Panc1 (cell line): ENCODE results near the gene PRXL2B. TPM values are rescaled to one million over a fixed set of nuclear protein-coding genes. Genes with fewer than 3 reads are reported as not detected.

ENCODE experiments used
- ATAC-seq: fragments of 200-7000 bp; cut with Tn5 transposase; 2 replicates; pipeline ENCODE4 v1.9.1; 2020; ENCODE audit warnings: mild to moderate bottlenecking, moderate library complexity
- BruUV-seq: library from RNA; stranded (reverse); fragments of 400-500 nt; replicated peaks from 2 replicates; lab custom pipeline; 2021; lab: Mats Ljungman, UMichigan
- CTCF ChIA-PET: fragments of 300-600 bp; sonication (Branson Sonifier 250); formaldehyde crosslinking; loops from one replicate; lab custom pipeline; 2022; ENCODE audit warnings: antibody characterized with exemption; lab: Charles Lee
- POLR2A ChIA-PET: fragments of 300-600 bp; sonication (Branson Sonifier 250); formaldehyde crosslinking; loops from one replicate; lab custom pipeline; 2022; ENCODE audit warnings: antibody characterized with exemption; lab: Charles Lee
- DNase-seq: peaks from one replicate; pipeline ENCODE4 v3.0.0-alpha.2; 2010; ENCODE audit warnings: low read depth, low spot score
- H3K27ac ChIP-seq: 2 replicates; pipeline ENCODE4 v1.5.1; 2011; ENCODE audit warnings: mild to moderate bottlenecking, low read length, inconsistent platforms
- H3K27me3 ChIP-seq: fragments of 200-500 bp; sonication (Bioruptor generic); 2 replicates; pipeline ENCODE4 v1.6.0; 2014; ENCODE audit warnings: low read length, inconsistent platforms; ENCODE audit not compliant: control insufficient read depth, insufficient read depth
- H3K36me3 ChIP-seq: fragments of 200-500 bp; sonication (Bioruptor generic); 2 replicates; pipeline ENCODE4 v1.5.1; 2014; ENCODE audit warnings: inconsistent platforms, mild to moderate bottlenecking, low read length, moderate library complexity; ENCODE audit not compliant: control insufficient read depth, insufficient read depth
- H3K4me1 ChIP-seq: 2 replicates; pipeline ENCODE4 v1.5.1; 2011; ENCODE audit warnings: inconsistent platforms, mild to moderate bottlenecking, low read length, moderate library complexity; ENCODE audit not compliant: control insufficient read depth, insufficient read depth
- H3K4me3 ChIP-seq, 2 experiments: 2 replicates each; pipeline ENCODE4 v1.5.1; 2011 to 2012; ENCODE audit warnings: low read depth in 2 of 2, low read length in 2 of 2, mild to moderate bottlenecking in 2 of 2, inconsistent platforms in 1 of 2, moderate library complexity in 1 of 2
- H3K9me3 ChIP-seq: fragments of 200-500 bp; sonication (Bioruptor generic); 2 replicates; pipeline ENCODE4 v1.5.1; 2014; ENCODE audit warnings: low read depth, mild to moderate bottlenecking, inconsistent platforms, low read length, moderate library complexity; ENCODE audit not compliant: control insufficient read depth, insufficient read depth
- CTCF ChIP-seq: fragments of 450-650 bp; IDR thresholded peaks from 2 replicates; pipeline ENCODE4 v1.5.1; 2017; ENCODE audit warnings: mild to moderate bottlenecking
- POLR2AphosphoS5 ChIP-seq: IDR thresholded peaks from 2 replicates; pipeline ENCODE4 v1.6.1; 2012; ENCODE audit warnings: mild to moderate bottlenecking, low read depth, low read length, moderate library complexity
- REST ChIP-seq, 2 experiments: IDR thresholded peaks; 2 replicates each; pipeline ENCODE4 v1.6.1; 2011 to 2012; ENCODE audit warnings: low read depth in 2 of 2, control low read depth in 1 of 2, low read length in 1 of 2, mild to moderate bottlenecking in 1 of 2, moderate library complexity in 1 of 2; ENCODE audit not compliant: insufficient read depth in 1 of 2
- SIN3A ChIP-seq: IDR thresholded peaks from 2 replicates; pipeline ENCODE4 v1.6.1; 2012; ENCODE audit warnings: low read depth, mild to moderate bottlenecking, low read length, moderate library complexity, borderline replicate concordance; ENCODE audit not compliant: insufficient read depth
- TCF7L2 ChIP-seq: IDR thresholded peaks from 2 replicates; pipeline ENCODE4 v1.6.1; 2011; ENCODE audit warnings: mild to moderate bottlenecking, low read depth, low read length, inconsistent platforms
- in situ Hi-C: cut with HindIII; loops from 2 replicates; pipeline ENCODE4 v1.10.0; 2016; ENCODE audit warnings: low sequenced_read_pairs, low pct_unique_long_range_greater_than_20kb
- intact Hi-C: fragments of 100-400 bp; cut with micrococcal nuclease; formaldehyde crosslinking; loops from one replicate; pipeline ENCODE4 v1.10.0; 2022; ENCODE audit not compliant: unreplicated experiment
- total RNA-seq: library from RNA; stranded (reverse); gene quantifications from one replicate; pipeline ENCODE4 v1.2.1, GENCODE V29; 2021; ENCODE audit not compliant: unreplicated experiment

PRXL2B gene
- total RNA-seq, 1 experiment from 2014 or later, result 17.0 TPM

- ChIA-PET CTCF (no interaction called here), POLR2A (no interaction called here)
- DNase-seq (no peak), ATAC-seq (no peak)
- Histone ChIP-seq H3K27me3 (peaks cover 26% of the 10 kb centered on the region), H3K27ac (no peak overlapping the region), H3K9me3 (no peaks in the 10 kb centered on the region), H3K4me1 (peaks cover 4% of the 10 kb centered on the region; the same call in 1 of the 2 replicates), H3K36me3 (no peaks in the 10 kb centered on the region), H3K4me3 (no peak overlapping the region)
- no TSS peak for BruUV-seq
- TF ChIP-seq TCF7L2 (no peak), SIN3A (no peak), REST (IDR thresholded peaks at IDR 0.05; ENCODE audit: insufficient read depth in 1 of 2, low read depth in 2 of 2, low read length in 1 of 2) (no peak), CTCF (no peak), POLR2AphosphoS5 (no peak)
- in situ Hi-C loops, result no loop called here
- intact Hi-C loops, result no loop called here
These were observed 37.2 kb downstream of the PRXL2B start for GRCh38 chr1:2623571-2624337.

GRCh38 chr1:2624735-2625300 lies 38.2 kb downstream of the PRXL2B start:
- H3K9me3 ChIP-seq, result no peaks in the 10 kb centered on the region
- no peak overlapping the region for H3K4me3 ChIP-seq
- in situ Hi-C loops, result no loop called here
- H3K36me3 ChIP-seq, result no peaks in the 10 kb centered on the region
- TF ChIP-seq SIN3A, result no peak
- no peak for TF ChIP-seq POLR2AphosphoS5
- TF ChIP-seq REST (IDR thresholded peaks at IDR 0.05; ENCODE audit: insufficient read depth in 1 of 2, low read depth in 2 of 2, low read length in 1 of 2), result no peak
- ATAC-seq (no peak), DNase-seq (no peak)
- ChIA-PET CTCF (no interaction called here), POLR2A (no interaction called here)
- peaks cover 4% of the 10 kb centered on the region; the same call in 1 of the 2 replicates for H3K4me1 ChIP-seq
- no peak overlapping the region for H3K27ac ChIP-seq
- no TSS peak for BruUV-seq
- H3K27me3 ChIP-seq, result peaks cover 22% of the 10 kb centered on the region
- intact Hi-C loops, result no loop called here
